ENCODE data around the gene NCK1. TPM values are rescaled to one million over a fixed set of nuclear protein-coding genes. Genes with fewer than 3 reads are reported as not detected.

NCK1 gene
- total and polyA plus RNA-seq, 9 of the 15 experiments (the other 6 are each of a cell fraction or from before 2014, with no cell fraction given) = 17.3 to 30.5 (median 25.0) TPM

- TF ChIP-seq, protein P1, sequence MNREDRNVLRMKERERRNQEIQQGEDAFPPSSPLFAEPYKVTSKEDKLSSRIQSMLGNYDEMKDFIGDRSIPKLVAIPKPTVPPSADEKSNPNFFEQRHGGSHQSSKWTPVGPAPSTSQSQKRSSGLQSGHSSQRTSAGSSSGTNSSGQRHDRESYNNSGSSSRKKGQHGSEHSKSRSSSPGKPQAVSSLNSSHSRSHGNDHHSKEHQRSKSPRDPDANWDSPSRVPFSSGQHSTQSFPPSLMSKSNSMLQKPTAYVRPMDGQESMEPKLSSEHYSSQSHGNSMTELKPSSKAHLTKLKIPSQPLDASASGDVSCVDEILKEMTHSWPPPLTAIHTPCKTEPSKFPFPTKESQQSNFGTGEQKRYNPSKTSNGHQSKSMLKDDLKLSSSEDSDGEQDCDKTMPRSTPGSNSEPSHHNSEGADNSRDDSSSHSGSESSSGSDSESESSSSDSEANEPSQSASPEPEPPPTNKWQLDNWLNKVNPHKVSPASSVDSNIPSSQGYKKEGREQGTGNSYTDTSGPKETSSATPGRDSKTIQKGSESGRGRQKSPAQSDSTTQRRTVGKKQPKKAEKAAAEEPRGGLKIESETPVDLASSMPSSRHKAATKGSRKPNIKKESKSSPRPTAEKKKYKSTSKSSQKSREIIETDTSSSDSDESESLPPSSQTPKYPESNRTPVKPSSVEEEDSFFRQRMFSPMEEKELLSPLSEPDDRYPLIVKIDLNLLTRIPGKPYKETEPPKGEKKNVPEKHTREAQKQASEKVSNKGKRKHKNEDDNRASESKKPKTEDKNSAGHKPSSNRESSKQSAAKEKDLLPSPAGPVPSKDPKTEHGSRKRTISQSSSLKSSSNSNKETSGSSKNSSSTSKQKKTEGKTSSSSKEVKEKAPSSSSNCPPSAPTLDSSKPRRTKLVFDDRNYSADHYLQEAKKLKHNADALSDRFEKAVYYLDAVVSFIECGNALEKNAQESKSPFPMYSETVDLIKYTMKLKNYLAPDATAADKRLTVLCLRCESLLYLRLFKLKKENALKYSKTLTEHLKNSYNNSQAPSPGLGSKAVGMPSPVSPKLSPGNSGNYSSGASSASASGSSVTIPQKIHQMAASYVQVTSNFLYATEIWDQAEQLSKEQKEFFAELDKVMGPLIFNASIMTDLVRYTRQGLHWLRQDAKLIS (CRISPR knock-in tag; IDR thresholded peaks at IDR 0.05) = no peak
- TF ChIP-seq ZNF431 (CRISPR knock-in tag; IDR thresholded peaks at IDR 0.05) (no peak), ATF7 (IDR thresholded peaks at IDR 0.05) (peak; percentile 62; the same call in 1 of the 2 replicates), VEZF1 (CRISPR knock-in tag; IDR thresholded peaks at IDR 0.05) (peak; percentile 89), ZNF668 (CRISPR knock-in tag; IDR thresholded peaks at IDR 0.05) (no peak), ELK1 (CRISPR knock-in tag; IDR thresholded peaks at IDR 0.05) (no peak), CBX1 (IDR thresholded peaks at IDR 0.05; ENCODE audit: low read depth) (peak; percentile 44; the same call in 1 of the 2 replicates), FOXA1 (IDR thresholded peaks at IDR 0.05; ENCODE audit: borderline replicate concordance) (no peak), SMAD2 (IDR thresholded peaks at IDR 0.05; ENCODE audit: low read depth, low read length) (no peak), ETS2 (tag; IDR thresholded peaks at IDR 0.05; ENCODE audit: borderline replicate concordance, poor library complexity, severe bottlenecking) (no peak), POLR2A (conservative IDR thresholded peaks at IDR 0.05) (peak; percentile 88), XRCC3 (IDR thresholded peaks at IDR 0.05) (no peak), ZNF274 (IDR thresholded peaks at IDR 0.05; ENCODE audit: borderline replicate concordance, low read depth, low read length) (no peak), LCOR (CRISPR knock-in tag; IDR thresholded peaks at IDR 0.05) (no peak; the same call in 1 of the 2 replicates), MED1 (CRISPR knock-in tag; IDR thresholded peaks at IDR 0.05; ENCODE audit: borderline replicate concordance) (no peak), NBN (IDR thresholded peaks at IDR 0.05; ENCODE audit: low read depth) (no peak), GABPB2 (CRISPR knock-in tag; conservative IDR thresholded peaks at IDR 0.05) (no peak), E2F1 (CRISPR knock-in tag; IDR thresholded peaks at IDR 0.05) (peak; percentile 67; the same call in 1 of the 2 replicates)
- TF ChIP-seq, protein P2, sequence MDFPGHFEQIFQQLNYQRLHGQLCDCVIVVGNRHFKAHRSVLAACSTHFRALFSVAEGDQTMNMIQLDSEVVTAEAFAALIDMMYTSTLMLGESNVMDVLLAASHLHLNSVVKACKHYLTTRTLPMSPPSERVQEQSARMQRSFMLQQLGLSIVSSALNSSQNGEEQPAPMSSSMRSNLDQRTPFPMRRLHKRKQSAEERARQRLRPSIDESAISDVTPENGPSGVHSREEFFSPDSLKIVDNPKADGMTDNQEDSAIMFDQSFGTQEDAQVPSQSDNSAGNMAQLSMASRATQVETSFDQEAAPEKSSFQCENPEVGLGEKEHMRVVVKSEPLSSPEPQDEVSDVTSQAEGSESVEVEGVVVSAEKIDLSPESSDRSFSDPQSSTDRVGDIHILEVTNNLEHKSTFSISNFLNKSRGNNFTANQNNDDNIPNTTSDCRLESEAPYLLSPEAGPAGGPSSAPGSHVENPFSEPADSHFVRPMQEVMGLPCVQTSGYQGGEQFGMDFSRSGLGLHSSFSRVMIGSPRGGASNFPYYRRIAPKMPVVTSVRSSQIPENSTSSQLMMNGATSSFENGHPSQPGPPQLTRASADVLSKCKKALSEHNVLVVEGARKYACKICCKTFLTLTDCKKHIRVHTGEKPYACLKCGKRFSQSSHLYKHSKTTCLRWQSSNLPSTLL (IDR thresholded peaks at IDR 0.05) = no peak
Measured at GRCh38 chr3:136861890-136862616, at the start of gene NCK1 (continued).
